T-helper 1 cell (primary cell): ENCODE measurements around the gene SEZ6L.
A peak's percentile ranks its signal among the peaks of the same experiment; 100 is the strongest.

Experiments
- DNase-seq, 5 donors: peaks; one replicate each; pipeline ENCODE4 v3.0.0-alpha.2; 2012 to 2020

Gene SEZ6L

DNA sequence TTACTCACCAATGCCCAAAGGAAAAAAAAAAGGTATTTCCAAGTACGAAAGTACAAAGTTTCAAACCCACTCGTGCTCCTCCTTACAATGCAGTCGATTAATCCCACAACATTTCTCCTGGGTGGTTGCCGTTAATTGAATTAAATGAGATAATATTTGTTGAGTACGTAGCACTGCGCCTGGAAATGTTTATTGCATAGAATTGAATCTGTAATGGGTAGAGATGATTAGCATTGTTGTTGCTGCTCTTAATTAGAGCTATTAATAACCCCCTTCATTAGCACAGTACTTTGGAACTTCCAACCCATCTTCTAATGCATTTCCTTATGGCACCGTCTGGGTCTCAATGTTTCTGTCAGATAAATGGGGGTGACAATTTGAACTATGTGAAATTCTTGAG, 77.3 kb downstream of the SEZ6L start:
- no peak for DNase-seq

DNA sequence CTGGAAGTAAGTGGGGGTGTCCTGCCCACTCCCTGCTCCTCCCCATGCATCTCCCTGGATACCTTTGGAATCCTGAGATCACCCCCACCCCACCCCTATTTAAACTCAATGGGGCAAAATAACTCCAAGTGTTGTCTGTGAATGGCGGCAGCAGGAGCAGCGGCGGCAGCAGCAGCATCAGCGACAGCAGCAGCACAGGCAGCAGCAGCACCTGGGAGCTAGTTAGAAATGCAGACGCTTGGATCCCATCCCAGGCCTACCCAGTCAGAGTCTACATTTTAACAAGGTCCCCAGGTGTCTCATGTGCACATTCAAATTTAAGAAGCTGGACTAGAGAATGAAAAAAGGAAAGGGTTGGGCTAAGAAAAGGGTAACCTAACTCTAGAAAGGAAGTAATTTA, 82.6 kb downstream of the SEZ6L start:
- DNase-seq = no peak

DNA sequence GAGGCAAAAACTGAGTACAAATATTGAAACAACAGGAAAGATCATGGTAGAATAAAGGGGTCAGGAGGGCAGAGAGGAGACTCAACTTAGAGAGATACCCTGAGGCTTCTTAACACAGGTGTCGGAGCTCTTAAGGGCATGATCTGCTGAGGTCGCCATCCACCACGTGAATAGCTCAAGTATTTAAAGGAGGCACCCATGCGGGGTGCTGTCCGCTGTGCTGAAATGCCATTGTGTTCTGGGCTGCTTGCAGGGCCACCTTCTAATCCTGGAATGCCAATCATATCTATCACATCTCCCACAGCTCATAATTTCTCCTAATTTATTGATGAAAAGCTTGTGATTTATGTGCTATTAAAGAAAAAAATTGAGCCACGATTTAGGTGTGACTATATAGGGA, 90.2 kb downstream of the SEZ6L start:
- DNase-seq = peak in 1 of 5 donors; percentile 5

DNA sequence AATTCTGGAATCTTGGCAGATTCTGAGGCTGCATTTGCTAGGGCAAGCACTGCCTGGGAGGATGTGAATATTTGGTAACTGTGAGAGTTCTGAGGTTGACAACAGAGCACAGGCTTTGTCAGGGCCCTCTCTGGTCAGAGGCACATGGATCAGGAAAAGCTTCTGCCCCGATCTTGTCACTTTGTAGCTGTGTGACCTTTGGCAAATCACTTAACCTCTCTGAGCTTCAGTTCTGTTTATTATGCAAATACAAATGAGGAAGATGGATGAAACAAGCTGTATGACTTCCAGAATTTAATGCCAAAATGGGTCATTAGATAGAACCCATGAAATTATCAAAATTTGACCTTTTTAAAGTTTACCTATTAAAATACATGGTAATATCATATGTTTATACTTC, 94.9 kb downstream of the SEZ6L start:
- no peak for DNase-seq

DNA sequence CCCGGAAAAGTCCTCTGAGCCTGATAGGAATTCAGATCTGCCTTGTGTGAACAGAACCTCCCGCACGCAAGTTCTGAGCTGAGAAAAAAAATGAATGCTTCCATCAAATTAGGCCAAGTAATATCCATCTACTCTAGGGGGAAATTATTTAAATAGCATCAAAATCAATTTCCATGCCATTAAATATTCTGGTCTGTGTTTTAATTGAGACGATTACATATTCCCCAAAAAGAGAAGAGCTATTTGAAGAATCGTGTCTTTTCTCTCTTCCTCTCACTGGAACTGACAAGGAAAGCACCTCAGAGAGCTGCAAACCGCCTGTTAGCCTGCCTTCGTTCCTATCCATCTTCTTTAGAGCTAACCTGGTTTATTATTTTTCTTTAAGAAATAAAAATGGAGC, 96.0 kb downstream of the SEZ6L start:
- no peak for DNase-seq

DNA sequence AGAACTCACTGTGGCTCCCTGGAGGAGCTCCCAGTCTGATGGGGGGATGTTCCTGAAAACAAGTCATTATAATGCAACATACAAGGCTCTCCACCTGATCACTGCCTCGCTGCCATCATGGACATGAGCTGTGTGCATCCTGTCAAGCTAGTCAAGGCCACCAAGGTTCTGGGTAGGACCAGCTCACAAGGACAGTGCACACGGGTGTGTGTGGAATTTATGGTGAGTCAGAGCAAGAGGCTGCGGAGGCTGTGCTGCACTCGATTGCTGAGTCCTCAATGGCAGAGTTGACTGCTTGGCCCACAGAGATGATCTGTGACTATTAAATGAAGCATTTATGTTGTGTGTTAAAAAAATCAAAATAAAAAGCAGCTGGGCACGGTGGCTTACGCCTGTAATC, 96.6 kb downstream of the SEZ6L start:
- no peak for DNase-seq

DNA sequence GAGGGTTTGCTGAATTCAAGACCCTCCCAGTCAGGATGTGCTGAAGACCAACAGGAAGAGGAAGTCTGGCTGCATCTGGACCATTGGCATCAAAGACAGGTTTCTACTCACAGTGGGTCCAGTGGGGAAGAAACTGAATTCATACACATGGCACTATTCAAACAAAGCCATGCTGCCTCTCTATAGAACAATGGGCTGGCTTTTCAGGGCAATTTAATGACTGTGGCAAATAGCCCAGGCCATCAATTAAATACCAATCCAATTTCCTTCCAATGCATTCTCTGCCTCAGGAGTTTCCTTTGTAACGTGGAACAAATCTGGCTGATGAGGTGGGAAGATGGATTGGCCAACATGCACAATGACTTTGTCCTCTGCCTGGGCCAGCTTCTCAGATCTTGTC, 98.6 kb downstream of the SEZ6L start:
- DNase-seq = no peak

DNA sequence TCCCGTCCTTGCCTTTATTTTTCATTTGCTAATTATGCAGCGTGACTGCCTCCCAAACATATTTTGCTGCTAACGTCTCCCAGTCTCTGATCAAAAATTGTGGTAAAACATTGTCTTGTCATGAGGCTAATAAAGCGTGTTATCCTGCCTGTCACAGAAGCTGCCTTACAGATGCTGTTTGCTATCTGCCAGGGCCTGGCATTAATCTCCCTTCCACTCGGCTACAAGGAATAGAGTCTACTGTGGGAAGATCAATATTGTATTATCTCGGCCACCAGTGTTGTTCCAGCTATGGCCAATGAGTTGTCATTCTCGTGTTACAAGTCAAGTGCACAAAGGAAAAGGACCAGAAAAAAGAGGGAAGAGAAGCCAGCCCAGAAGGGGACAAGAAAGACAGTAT, 100.3 kb downstream of the SEZ6L start:
- DNase-seq = no peak

DNA sequence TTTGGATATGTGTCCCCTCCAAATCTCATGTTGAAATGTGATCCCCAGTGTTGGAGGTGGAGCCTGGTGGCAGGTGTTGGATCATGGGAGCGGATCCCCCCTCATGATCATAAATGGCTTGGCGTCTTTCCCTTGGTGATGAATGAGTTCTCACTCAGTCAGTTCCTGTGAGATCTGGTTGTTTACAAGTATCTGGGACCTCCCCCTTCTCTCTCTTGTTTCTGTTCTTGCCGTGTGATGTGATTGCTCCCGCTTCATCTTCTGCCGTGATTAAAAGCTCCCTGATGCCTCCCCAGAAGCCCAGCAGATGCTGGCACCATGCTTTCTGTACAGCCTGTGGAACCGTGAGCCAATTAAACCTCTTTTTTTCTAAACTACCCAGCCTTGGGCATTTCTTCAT, 102.2 kb downstream of the SEZ6L start:
- DNase-seq = no peak

DNA sequence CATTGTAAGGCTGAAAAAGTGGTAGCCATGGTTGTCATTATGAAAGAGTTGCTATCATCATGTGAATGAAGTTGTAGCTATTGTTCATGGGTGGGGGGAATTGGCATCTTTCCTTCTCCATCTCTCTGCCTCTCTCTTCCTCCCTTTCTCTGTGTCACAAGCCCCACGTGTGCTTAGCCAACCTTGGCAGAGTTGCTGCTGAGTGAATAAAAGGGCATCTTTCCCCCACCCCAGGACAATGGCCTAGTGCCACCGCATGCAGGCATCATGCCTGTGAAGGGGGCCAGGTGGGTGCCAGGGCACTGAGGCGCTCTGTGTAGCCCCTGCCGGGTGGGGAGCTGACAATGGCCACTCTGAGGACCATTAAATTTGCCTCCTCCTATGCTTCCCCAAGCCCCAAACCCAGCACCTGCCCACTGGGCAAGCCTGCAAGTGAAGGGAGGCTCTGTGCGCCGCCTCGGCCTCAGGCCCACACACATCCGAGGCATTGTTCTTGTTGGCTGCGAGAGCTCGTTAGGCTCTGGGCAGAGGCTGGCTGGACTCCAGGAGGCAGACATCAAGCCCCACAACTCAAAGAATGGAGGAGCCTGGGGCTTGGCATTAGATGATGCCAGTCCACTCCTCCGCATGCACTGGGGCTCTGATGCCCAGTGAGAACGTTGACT, 103.9 kb downstream of the SEZ6L start:
- DNase-seq = no peak

DNA sequence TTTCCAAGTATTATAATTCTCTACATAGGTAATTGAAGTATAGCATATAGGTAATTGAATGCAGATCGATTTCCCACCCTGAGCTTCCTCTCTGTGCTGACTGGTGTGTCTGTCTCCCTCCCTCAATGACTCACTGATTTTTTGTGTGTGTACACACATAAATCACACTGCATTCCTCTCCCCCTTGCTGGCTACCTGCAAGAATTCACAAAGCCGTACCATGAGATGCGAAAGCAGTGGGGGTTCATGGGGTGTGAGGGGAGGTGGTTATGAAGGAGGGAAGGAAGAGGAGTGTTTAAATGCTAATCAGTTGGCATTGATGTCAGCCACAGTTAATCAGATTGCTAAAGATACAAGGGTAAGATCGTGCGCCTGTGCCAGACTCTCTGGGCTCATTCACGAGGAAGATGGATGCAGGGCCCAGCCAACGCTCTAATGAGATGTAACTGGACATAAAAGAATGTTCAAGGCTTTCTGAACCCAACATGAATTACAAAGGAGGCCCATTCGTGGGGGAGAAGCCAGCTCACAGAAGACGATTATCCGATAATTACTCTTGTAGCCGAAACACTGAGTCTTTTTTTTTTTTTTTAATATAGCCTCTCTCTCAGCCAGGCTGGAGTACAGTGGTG, 107.4 kb downstream of the SEZ6L start:
- DNase-seq = no peak

DNA sequence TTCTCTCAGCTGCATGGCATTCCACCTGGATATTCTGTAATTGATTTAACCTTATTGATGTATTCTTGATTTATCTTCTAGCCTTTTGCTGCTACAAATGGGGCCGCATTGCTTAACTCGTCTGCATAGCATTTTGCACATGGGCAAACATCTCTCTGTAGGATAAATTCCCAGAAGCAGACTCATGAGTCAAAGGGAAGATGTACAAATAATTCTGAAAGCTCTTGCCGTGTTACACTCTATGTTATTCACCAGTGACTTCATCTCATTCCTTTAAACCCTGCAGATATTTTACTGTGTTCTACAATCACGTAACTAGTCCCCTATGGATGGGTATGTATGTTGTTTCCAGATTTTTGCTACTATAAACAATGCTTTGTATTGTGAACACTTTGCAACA, 112.7 kb downstream of the SEZ6L start:
- DNase-seq = no peak

DNA sequence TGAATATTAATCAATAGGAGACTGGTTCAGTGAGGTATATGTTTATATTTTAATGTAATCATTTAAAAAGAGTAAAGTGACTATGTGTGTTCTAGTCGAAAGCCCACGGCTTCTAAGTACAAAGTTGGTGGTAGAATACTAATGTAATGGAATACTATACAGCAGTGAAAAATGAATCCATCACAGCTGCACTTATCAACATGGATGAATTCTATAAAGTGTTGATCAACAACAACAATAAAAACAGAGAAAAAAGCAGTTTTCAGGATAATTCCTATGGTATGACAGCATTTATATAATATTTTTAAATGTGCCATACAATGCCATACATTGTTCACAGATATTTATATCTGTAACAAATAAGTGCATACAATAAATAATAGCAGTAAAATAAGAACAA, 114.1 kb downstream of the SEZ6L start:
- DNase-seq = no peak

DNA sequence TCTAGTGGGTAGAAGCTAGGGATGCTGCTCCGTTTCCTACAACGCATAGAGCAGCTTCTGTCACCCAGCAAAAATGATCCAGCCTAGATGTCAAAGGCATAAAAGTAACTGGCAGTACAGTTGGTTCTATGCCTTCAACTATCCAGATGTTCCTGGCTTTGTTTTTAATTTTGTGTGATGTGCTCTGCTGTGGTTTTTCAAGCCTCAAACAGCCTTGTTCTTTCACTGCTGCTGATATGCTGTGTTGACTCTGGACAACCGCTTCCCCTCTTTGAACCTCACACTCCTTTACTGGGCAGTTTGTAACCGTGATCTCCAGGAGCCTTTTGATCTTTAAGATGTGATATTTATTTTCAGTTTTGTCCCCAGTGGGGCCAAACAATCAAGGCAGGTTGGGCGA, 116.4 kb downstream of the SEZ6L start:
- no peak for DNase-seq

DNA sequence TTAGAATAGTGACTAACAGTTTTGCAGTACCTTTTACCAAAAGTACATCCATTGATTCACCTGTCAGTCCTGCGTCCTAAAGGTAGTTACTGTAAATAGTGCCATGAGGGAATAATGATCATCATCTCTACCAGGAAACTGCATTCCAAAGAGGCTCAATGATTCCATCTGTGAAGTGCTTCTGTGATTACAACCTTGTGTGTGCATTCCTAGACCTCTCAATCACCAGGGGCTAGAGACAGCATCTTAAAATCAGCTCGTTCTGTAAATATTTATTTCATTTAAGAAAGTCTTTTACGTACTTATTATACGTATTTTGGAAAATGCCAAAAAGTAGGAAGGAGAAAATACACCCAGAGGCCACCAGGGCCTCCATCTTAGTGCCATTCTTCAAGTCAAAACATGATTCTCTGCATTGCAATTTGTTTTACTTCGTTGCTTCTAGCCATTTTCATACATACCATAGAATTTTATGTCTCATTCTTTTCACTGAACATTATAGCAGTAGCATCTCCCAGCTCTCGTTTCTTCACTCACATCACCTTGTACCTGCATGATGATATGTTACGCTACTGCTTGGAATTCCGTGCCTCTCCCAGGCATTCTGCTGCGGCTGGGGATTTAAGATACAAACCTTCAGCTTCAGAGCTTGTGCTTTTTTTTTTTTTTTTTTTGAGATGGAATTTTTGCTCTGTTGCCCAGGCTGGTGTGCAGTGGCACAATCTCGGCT, 117.0 kb downstream of the SEZ6L start:
- DNase-seq = no peak

DNA sequence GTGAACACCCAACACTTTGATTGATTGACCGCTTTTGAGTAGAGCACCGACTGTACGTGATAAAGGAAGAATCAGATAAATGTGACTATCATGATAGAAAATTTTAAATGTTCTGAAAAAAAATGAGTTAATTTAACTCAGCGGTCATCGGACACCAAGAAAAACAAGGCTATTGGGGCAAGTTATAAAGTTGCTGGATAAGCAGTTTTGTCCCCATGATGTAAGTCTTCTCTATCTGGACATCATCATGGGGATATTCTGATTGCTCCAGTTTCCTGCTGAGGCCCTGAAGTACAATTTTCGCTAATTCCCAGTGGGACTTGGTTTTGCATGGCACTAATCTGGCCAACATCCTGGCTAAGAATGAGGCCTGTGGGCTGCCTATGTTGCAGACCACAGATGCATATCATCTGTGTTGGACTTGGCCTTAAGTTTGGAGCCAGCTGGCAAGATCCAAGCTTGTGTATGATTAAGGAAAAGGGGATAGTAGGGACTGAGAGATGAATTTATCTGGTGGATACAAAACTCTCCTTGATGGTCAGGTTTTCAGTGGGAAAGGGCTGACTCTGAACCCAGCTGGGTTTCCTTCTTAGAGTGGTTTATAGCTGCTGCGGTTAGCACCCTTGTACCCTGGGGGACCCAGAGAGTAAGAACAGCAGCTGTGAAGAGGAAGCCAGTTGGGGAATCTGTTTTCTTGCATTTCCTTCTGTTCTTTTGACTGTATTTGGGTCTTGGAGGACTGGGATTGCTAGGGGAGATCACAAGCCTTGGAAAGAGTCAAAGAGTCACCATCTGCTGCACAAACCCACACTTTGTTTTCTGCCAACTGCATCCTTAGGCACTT, 118.3 kb downstream of the SEZ6L start:
- no peak for DNase-seq

DNA sequence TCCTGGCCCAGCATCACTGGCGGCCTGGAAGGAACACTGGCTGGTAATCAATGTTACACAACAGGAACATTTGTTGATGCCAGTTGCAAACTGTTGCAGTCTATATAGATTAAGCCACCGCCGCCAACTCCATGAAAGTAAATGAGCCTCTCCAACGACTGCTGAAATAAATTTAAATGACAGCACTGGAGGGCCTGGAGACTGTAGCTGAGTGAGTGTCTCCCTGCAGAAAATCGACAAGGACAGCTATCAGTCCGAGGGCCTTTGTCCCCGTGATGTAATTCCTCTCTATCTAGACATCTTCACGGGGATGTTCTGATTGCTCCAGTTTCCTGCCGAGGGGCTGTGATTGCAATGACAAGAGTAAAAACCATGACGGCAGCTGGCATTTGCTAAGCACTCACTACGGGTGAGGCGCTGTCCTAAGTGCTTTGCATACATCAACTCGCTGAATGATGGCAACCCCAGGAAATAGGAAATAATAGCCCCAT, 120.4 kb downstream of the SEZ6L start:
- no peak for DNase-seq

DNA sequence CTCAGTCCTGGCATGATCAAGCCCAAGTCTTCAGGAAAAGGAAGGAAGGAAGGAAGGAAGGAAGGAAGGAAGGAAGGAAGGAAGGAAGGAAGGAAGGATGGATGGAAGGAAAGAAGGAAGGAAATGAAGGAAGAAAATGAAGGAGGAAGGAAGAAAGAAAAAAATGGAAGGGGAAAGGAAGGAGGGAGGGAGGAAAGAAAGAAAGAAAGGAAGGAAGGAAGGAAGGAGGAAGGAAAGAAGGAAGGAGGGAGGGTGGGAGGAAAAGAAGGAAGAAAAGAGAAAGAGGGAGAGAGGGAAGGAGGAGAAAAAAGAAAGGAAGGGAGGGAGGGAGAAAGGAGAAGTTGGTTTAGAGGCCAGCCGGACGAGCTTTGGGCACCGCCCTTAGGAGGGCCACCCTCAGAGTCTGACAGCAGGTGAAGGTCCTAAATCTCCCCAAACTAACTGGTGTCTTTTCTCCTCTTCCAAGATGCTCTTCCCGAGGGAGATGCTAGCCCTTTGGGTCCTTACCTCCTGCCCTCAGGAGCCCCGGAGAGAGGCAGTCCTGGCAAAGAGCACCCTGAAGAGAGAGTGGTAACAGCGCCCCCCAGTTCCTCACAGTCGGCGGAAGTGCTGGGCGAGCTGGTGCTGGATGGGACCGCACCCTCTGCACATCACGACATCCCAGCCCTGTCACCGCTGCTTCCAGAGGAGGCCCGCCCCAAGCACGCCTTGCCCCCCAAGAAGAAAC, 122.8 kb downstream of the SEZ6L start:
- DNase-seq = no peak

DNA sequence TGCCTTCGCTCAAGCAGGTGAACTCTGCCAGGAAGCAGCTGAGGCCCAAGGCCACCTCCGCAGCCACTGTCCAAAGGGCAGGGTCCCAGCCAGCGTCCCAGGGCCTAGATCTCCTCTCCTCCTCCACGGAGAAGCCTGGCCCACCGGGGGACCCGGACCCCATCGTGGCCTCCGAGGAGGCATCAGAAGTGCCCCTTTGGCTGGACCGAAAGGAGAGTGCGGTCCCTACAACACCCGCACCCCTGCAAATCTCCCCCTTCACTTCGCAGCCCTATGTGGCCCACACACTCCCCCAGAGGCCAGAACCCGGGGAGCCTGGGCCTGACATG, 123.4 kb downstream of the SEZ6L start:
- no peak for DNase-seq

DNA sequence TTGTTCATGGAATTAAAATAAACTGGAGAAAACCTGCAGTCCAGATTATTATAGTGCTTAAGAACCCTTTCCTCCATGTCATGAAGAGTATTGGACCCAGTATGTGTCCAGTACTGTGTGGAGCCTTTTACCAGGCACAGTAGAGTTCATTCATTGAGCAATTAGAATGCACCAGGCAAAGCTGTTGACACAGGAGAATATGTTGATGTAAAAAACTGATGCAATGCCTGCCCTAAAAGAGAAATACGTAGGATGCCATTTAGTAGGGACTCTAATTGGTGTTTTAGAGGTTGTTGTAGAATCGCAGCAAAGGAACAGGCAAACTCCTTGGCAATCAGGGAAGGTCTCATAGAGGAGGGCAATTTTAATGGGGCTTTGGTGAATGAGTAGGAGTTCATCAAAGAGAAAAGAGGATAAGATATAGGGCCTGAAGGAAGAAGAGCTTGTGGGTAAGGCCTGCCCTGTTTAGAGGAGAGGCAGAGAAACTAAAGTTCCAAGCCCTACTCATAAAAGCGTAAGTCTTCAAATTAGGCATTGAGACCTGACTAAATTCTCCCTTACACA, 126.4 kb downstream of the SEZ6L start:
- DNase-seq = no peak

DNA sequence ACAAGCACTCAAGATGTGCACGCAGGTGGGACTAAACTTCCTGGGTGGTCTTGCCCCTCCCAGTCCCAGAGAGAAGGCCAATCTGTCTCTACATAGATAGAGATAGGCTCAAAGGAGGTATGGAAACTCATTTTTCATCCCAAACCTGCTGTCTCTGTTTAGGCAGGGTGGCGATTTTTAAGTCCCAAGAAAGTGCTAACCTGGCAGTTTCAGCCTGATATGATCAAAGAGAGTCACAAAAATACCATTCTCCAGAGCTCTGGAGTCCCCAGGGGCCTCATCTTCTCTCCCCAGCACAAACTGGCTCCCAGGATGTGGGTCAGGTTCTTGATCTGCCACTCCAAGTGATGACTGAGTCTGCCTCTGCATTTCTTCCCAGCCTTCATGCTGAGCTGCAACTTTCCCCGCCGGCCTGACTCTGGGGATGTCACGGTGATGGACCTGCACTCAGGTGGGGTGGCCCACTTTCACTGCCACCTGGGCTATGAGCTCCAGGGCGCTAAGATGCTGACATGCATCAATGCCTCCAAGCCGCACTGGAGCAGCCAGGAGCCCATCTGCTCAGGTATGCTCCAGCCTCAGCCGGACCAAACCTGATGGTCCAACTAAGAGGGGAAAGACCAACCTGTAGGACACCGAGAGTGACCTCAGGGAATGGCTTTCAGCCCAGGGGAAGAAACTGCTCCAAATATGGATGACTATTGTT, 129.5 kb downstream of the SEZ6L start:
- no peak for DNase-seq

DNA sequence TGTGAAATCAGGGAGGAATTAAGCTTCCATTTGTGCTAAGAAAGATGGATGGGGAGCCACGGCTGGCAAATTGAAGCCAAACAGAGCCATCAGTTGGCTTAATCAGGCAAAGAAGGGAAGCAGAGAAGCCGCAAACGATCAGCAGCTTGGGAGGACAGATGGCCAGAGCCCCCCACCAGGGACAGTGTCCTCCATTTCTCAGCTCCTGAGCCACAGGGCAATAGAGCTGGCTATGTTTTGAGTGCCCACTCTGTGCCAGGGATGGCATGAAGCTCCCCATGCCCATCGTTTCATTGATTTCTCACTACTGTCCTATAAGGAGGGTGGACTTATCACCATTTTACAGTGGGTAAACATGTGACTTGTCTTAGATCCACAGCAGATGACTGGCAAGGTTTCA, 133.5 kb downstream of the SEZ6L start:
- no peak for DNase-seq
